GM21619 (cell line): ENCODE data around the gene FOXK1.
A peak's percentile ranks its signal among the peaks of the same experiment; 100 is the strongest.

Experiments used
- ATAC-seq: cut with Tn5 transposase; IDR thresholded peaks from one replicate; pipeline ENCODE4 v1.9.1; 2021; ENCODE audit not compliant: unreplicated experiment

The FOXK1 gene

DNA sequence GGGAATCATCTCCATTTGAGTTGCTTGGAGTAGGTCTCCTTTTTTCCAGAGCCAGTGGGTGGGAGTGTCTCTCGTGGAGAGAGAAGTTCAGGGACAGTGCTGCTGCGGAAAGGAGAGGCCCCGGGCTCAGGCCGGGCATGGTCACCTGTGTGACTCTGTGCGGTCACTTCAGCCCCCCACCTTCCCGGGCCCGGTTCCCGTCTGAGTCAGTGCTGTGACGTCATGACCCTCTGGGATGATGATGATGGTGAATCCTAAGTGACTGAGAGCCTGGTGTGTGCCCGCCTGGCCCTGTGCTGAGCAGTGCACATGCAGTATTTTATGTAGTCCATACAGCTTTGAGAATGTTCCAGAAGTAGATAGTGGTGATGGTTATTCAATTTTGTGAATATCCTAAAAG lies 60.8 kb downstream of the FOXK1 start:
- no peak for ATAC-seq

DNA sequence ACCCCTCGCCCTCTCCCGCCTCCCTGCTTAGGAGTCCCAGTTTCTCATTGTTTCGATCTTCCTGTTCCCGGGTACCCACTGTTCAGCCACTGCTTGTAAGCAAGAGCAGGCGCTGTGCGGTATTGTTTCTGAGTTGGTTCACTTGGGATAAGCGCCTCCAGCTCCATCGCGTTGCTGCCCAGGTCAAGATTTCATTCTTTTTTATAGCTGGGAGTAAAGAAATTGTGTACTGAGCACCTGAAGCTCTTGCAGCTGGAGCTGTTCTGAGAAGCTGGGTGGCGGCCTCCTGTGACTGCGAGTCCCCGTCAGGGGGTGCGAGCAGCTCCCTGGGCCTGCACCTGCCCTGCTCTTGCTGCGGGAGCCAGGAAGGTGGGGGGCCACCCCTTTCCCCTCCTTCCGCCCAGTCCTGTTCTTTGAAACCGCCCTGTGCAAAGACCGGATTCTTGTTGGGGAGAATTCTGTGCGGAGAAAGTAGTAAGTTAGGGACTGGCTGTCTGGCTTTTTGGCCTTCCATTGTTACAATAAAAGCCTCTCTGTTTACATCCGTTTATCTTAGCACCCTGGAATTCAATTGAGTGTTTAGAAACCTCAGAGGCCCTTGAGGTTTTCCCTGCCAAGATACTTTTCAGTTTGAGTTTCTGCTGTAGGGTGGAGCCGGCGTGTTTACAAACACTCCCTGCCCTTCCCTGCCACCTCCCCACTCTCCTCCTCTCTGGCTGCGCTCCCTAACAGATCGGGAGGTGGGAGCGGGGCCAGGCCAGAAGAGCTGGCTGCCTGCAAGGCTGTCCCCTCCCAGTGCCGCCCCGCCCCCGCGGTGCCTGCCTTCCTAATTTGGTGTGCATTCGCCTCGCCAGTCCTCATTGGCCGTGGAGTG lies 62.5 kb downstream of the FOXK1 start:
- ATAC-seq, result peak; percentile 72

DNA sequence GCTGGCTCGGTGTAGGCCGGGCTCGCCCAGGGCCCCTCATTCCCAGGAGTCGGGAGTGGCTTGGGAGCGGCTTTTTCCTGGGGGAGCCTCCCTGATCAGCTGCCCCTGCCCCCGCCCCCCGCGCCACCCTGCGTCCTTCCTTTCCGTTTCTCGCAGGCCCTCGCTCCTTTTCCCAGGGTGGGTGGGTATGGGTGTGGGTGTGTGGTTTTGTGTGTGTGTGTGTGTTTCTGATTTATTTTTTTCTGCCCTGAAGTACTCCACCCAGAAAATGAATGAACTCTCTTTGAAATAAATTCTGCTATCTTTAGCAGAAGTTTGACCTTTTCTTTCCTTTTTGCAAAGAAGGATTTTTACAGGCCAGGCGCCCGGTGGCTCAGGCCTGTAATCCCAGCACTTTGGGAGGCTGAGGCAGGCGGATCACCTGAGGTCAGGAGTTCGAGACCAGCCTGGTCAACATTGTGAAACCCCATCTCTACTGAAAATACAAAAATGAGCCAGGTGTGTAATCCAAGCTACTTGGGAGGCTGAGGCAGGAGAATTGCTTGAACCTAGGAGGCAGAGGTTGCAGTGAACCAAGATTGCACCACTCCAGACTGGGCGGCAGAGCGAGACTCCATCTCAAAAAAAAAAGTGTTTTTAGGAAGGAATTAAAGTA lies 63.3 kb downstream of the FOXK1 start:
- peak; percentile 7 for ATAC-seq

DNA sequence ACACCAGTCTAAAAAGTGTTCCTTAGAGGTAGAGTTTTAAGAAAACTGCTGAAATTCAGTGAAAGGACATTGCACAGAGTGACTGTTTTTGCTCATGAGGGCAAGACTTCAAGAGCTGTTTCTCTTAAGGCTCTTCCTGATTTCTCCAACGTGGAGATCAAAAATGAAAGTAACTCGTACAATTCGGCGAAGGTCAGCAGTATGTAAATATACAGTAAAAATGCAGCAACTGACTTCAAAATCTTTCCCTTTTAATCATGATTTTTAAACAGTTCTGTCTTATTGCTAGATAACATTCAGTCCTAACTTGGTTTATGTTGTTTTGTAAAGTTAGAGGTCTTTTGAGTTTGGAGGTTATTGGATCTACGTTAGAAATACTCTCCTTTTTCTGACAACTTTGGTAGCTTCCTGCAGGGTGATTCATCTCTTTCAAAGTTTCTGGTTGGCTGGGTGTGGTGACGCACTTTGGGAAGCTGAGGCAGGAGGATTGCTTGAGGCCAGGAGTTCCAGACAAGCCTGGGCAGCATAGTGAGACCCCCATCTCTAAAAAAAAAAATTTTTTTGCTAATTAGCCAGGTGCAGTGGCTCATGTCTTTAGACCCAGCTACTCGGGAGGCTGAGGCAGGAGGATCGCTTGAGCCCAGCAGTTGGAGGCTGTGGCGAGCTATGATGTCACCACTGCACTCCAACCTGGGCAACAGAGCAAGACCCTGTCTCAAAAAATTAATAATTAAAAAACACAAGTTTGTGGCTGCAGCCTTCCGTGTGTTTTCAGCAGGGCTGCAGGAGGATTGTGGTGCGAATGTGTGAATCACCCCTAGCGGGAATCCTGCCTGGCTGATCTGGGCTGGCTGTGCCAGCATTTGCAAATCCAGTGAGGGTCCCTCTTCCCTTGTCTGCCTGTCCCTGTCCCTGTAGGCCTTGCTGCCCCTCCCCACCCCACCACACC lies 64.2 kb downstream of the FOXK1 start:
- ATAC-seq, result no peak

DNA sequence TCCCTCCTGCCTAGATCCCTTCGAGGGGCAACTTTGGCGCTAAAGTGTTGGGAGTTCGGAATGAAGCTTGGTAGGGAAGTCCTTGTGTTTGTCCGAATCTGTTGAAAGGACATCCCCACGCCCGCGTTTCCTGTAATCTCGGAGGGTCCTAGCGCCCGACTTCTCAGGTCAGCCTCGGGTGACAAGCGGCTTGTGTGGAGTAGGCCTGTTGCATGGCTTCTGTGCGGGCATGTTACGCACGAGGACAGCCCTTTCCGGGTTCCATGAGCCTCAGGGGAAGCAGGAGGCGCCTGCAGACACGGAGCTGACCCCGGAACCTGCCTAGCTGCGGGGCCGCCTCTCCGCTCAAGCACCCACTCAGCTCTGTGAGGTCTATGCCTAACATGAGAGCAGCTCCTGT lies 64.9 kb downstream of the FOXK1 start:
- no peak for ATAC-seq

DNA sequence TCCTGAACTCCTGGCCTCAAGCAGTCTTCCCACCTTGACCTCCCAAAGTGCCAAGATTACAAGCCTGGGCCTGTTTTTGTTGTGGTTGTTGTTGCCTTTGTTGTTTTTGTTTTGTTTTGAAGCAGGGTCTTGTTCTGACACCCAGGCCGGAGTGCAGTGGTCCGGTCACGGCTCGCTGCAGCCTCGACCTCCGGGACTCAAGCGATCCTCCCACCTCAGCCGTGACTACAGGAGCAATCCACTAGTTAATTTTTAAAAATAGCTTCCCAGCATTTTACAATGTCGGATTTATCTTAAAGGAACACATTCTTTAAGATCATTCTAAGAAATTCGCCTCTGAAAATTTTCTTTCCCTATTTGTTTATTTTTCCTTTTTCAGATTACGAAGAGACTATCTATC lies 65.7 kb downstream of the FOXK1 start:
- ATAC-seq, result no peak

DNA sequence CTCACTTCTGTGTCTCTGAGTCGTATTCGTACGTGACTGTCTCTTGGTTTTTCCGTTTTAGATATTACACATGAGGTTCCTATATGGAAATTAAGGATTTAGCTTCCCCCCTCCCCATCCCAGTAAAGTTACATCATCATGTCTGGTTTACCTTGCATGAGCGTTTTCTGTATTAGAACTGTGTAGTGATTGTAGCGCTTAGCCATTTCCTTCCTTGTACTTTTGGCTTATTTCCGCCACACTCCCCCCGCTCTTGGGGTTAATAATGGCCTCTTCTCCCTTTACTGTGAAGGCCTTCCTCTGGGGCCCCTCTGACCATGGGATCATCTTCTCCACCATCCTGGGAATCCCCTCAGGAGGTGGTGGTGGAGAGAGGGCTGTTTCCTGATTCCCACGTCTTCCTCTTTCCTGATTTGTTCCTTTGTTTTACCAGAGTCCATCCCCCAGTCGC lies 66.2 kb downstream of the FOXK1 start:
- ATAC-seq, result no peak

DNA sequence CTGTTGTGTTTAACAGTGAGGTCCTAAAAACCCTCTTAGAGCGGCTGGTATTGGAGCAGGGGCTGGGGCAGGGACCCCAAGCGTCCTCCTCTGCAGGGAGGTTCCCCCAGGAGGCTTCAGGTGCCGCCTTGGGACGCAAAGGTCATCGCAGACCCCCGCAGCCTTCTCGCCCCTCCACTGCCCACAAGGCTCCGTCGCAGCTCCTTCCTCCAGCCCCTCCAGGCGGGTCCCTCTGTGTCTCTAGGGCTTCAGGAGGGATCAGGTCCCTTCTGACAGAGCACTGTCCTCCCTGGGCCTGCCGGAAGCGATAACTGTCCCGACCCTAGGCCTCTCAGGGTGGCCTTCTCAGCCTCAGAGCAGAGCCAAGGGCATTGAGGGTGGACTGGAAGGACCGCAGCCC lies 67.3 kb downstream of the FOXK1 start:
- ATAC-seq, result no peak

DNA sequence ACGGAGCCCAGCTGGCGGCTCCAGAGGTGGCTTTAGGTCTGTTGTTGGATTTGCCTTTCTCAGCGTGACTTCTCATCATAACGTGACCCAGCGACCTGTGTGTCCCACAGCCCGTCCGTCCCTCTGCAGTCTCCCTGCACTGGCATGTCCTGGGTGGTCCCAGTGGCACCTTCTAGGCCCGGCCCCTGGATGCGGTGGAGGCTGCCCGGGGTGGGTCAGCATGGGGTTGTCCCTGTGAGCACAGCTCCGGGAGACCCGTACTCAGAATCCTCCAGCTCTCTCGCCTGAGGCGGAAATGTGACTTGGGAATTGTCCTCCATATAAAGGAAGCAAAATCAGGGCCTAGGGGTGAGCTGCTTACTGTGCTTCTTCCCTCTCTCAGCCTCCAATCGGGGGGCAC lies 67.7 kb downstream of the FOXK1 start:
- no peak for ATAC-seq

DNA sequence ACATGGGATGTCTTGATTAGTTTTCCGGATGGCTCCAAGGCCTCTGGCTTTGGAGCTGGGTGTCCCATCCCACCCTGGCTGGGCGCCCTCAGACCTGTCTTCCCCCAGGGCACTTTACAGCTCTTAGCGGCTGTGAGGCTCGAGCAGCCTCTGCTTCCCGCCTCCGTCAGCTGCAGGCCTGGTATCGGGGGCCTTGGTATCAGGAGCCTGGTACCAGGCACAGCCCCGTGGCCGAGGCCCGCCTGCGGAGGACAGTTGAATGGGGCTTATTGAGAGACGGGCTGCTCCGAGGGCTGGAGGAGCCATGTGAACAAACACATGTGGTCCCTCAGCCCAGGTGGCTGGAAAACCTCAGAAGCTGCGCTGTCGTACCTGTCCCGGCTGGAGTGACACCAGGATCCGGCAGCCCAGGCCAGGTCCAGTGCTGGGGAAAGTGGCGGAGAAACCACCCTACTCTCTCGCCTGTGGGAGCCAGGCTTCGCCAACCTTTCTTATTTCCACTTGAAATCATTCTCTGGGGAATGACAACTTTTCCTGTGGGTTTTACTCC lies 69.4 kb downstream of the FOXK1 start:
- no peak for ATAC-seq

DNA sequence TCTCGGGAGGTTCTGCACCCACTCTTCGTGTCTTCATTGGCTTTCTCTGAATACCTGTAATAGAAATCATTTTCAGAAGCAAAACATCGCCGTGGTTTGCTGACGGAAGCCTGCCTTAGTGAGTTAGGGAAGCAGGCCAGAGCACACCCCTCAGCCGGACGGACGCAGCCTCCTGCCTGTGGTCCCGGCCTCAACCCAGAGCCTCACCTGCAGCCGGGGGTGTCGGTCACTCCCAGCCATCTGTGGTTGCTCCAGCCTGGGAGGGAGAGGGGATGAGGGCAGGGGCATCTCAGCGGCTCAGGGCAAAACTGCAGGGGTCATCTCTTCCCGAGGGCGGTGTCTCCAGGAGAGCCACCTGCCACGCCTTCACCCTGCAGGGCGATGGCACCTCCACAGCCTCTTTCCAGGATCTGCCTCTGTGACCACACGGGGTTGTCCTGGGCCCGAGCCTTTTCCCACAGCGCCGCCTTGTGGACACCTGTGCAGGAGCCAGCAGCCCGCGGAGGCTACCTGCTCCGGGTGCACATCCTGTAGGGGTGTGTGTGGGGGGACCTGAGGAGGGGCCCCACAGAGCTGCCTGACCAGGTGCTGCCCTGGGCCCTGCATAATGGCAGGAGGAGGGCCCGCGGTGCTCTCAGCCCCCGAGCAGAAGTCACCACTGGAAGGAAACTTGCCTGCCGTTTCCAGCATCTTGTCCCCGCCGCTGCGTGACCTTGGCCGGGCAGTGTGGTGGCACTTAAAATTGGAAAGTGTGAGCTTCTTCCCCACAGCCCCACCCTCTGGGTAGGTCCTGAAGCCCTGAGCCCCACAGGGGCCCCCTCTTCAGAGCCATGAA lies 71.7 kb downstream of the FOXK1 start:
- peak; percentile 85 for ATAC-seq

DNA sequence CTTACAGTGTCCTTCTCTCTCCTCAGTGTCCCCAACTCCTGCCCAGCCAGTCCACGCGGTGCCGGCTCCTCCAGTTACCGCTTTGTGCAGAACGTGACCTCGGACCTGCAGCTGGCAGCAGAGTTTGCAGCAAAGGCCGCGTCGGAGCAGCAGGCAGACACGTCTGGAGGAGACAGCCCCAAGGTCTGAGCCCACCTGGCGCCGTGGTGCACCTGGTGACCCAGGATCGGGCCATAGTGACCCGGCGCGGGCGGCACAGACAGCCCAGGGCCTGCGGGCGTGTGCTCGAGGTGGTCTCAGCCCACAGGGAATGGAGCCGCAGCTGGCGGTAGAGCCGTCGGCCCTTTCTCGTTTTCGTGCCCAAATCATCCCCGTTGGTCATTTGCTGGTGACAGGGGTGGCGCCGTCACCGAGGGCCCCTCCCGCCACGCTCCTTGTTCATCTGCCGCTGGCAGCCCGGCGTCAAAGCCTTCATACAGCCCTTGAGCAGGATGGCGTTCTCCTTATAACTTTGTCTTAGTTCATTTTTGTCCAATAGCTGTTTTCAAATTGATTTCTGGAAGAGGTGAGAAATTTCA lies 72.4 kb downstream of the FOXK1 start:
- ATAC-seq, result no peak

DNA sequence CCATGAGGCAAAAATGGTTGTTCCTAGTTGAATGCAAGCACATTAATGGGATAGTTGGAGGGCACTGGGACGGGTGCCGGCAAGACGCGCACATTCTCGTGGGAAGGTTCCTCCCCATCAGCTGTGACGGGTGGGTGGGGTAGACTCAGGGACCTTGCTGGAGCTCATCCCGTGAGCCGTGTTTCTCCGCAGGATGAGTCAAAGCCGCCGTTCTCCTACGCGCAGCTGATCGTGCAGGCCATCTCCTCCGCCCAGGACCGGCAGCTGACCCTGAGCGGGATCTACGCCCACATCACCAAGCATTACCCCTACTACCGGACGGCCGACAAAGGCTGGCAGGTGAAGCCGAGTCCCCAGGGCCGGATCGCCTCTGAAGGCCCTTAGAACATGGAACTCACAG lies 73.0 kb downstream of the FOXK1 start:
- no peak for ATAC-seq

DNA sequence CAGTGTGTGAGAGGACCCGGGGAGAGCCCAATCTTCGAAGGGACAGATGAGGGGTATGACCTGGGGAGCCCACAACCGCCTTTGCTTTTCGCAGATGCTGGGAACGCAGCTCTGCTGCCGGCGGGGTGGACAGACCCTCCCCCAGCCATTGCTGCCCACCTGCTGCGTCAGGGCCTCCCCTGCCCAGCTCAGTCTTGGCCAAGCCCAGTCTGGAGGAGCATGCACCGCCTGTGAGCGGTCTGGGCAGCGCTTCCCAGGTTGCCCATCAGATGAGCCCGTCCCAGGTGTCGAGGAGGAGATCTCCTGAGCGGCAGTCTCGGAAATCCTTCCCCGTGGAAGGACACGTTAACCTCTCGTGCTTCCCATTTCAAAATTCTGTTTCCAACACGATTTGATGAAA lies 76.0 kb downstream of the FOXK1 start:
- no peak for ATAC-seq

DNA sequence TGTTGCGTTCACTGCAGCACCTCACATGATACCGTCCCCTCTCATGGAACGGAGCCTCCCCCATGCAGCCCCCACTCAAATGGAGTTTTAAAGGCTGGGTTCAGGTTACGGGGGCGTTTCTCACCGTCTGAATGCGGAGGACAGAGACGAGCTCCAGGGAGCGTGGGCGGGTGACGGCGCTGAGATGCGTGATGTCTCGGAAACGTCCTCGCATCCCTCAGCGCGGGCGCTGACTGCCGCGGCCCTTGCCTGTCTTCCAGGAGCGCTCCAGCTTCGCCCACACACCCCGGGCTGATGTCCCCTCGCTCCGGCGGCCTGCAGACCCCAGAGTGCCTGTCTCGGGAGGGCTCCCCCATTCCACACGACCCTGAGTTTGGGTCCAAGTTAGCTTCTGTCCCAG lies 76.7 kb downstream of the FOXK1 start:
- ATAC-seq, result no peak

DNA sequence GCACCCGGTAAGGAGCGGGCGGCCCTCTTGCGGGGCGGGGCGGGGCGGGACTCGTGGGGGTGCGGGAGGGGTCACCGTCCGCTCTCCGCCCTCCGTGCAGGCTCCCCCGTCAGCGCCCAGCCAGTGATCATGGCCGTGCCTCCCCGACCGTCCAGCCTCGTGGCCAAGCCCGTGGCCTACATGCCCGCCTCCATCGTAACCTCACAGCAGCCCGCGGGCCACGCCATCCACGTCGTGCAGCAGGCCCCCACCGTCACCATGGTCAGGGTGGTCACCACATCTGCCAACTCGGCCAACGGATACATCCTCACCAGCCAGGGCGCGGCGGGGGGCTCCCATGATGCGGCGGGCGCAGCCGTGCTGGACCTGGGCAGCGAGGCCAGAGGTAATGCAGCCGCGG lies 77.1 kb downstream of the FOXK1 start:
- no peak for ATAC-seq

DNA sequence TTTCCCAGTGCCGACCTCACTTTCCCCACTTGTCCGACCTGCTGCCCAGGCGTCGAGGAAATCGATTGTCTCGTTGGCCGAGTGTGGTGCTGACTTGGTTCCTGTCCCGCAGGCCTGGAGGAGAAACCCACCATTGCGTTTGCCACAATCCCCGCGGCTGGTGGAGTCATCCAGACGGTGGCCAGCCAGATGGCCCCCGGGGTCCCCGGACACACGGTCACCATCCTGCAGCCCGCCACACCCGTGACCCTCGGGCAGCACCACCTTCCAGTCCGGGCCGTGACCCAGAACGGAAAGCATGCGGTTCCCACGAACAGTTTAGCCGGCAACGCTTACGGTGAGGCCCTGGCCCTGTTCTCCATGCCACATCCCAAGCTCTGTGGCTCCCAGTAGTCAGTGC lies 78.9 kb downstream of the FOXK1 start:
- ATAC-seq, result no peak

DNA sequence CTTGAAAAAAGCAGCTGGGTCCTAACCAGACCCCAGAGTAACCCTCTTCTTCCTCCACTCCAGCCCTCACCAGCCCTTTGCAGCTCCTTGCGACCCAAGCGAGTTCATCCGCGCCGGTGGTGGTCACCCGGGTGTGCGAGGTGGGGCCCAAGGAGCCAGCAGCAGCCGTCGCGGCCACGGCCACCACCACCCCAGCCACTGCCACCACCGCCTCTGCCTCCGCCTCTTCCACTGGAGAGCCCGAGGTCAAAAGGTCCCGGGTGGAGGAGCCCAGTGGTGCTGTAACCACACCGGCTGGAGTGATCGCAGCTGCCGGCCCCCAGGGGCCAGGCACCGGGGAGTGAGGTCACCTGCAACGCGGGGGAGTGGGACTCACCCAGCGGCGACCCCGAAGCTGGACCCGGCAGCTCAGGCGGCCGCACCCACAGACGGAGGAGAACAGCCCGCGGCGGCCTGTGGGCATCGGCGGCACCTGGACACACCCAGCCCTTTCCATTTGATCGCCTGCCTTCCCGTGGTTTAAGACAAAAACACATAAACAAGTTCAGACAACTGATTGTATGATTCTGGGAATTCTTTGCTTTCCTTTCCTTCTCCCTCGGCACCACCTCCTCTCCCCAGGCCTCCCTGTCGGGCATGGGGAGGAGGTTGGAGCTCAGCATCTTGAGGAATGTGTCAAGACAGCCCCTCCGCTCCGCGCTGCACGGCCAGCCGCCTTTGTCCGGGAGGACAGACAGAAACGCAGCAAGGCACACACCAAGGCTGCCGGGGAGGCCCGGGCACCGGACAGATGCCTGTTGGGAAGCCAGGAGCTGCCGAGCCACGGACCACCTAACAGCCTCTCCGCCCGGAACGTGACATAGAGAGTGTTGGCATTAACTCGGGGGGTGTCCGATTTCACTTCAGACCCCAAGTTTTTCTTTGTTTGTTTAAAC lies 80.3 kb downstream of the FOXK1 start:
- ATAC-seq, result no peak
